Body of pancreas (tissue), 4 donors: Measurements from ENCODE around the gene ATF6. TPM values are rescaled to one million over a fixed set of nuclear protein-coding genes. Genes with fewer than 3 reads are reported as not detected.
A peak's percentile ranks its signal among the peaks of the same experiment; 100 is the strongest.
"Not testable (repeated sequence)": the region's sequence is repeated elsewhere in the genome, so short reads cannot be mapped to it uniquely, and the experiment has no call there.

Experiments used
- ATAC-seq: fragments of 150-250 bp; one replicate; pipeline ENCODE4 v1.9.1; 2016
- DNase-seq, 4 donors: peaks; one replicate each; pipeline ENCODE4 v3.0.0-alpha.2; 2019
- H3K27ac ChIP-seq, 4 donors: fragments of 200-600 bp; sonication (generic); 1 replicate in 3 of 4; 2 replicates in 1 of 4; pipeline versions ENCODE4 v1.5.1 to v1.6.1; 2016 to 2019; ENCODE audit warnings: mild to moderate bottlenecking in 1 of 4, mixed read lengths in 1 of 4, moderate library complexity in 1 of 4
- H3K27me3 ChIP-seq, 2 donors: fragments of 200-600 bp; sonication (generic); one replicate each; pipeline ENCODE4 v1.6.0; 2016; ENCODE audit warnings: mild to moderate bottlenecking in 1 of 2
- H3K36me3 ChIP-seq, 2 donors: fragments of 200-600 bp; sonication (generic); replicated peaks in 1 of 2; 2 replicates each; pipeline ENCODE4 v1.5.1; 2016; ENCODE audit warnings: low read depth in 2 of 2; ENCODE audit not compliant: insufficient read depth in 1 of 2
- H3K4me1 ChIP-seq: fragments of 200-600 bp; sonication (generic); one replicate; pipeline ENCODE4 v1.6.0; 2016
- H3K4me3 ChIP-seq, 2 donors: fragments of 200-600 bp; sonication (generic); 1 replicate in 1 of 2; 2 replicates in 1 of 2; pipeline ENCODE4 v1.5.1; 2016 to 2019
- H3K9me3 ChIP-seq, 3 donors: fragments of 200-600 bp; sonication (generic); 1 replicate in 2 of 3; 2 replicates in 1 of 3; pipeline ENCODE4 v1.5.1; 2016
- POLR2A ChIP-seq, 3 donors: fragments of 450-650 bp; IDR thresholded peaks; one replicate each; pipeline ENCODE4 v1.6.1; 2016; ENCODE audit warnings: antibody characterized with exemption in 3 of 3, mild to moderate bottlenecking in 2 of 3
- WGBS, 2 donors: methylation state at CpG; one replicate each; pipeline ENCODE4 v1.1.5; 2017; 5-methylcytosine and 5-hydroxymethylcytosine counted together
- intact Hi-C: fragments of 100-400 bp; cut with DNase I; formaldehyde crosslinking; loops from one replicate; pipeline ENCODE4 v1.15.1; 2023
- total RNA-seq, 2 donors: library from RNA; depleted of rRNA; stranded (reverse); fragments of >200 nt; gene quantifications; one replicate each; pipeline ENCODE4 v1.1.0, GENCODE V29; 2016
- TF ChIP-seq, protein P1 (sequence below), 7 experiments: fragments of 450-650 bp in 4 of 7; fragments of 200-600 bp in 3 of 7; sonication (generic) in 3 of 7; IDR thresholded peaks; one replicate each; pipeline ENCODE4 v1.5.1; 2016 to 2019; ENCODE audit warnings: antibody characterized with exemption in 7 of 7

ATF6 gene
- total RNA-seq, 2 donors from 2014 or later, result 12.5 to 16.3 TPM

GRCh38 chr1:161720956-161721737 lies 45.0 kb upstream of the ATF6 start, which contains the start of gene FCRLB:
TSS of gene FCRLB (plus strand) at chr1:161721544. CDS start at chr1:161722673, 1,129 bp downstream.
- 18 to 40% methylated on average over 4 of the region's 4 CpGs for WGBS, 2 donors
- no peak for ATAC-seq

DNA sequence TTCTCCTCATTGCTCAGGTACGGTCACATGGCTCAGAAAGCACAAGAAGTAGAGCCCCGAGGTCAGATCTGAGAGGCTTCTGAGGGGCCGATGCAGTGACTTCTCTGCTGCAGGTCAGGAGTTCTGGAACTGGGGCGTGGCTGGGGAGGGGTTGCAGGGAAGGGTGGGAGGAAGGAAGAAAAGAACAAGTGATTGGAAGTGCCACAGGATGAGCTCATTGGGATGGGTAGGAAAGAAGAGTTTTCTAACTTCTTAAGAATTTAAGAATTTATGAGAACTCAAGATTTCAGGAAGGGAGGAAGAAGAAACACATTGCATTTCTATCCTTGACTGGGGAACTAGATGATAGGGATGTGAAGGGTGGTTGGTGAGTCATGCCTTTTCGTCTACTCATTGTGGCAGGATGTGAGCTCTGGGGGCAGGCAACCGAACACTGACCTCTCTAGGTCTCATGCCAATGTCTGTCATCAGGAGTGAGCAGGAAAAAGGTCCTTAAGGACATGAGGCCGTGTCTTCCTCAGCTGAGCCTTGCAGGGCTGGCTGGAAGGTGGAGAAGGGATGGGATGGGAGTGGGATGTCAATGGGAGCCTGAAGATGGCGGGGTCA lies 44.3 kb upstream of the ATF6 start:
- no peak for ATAC-seq
- Histone ChIP-seq H3K27ac (no peak overlapping the region), H3K9me3 (no peaks in the 10 kb centered on the region), H3K27me3 (no peaks in the 10 kb centered on the region), H3K4me3 (no peak overlapping the region), H3K36me3 (no peaks in the 10 kb centered on the region), H3K4me1 (peaks cover 8% of the 10 kb centered on the region)
- peak in 1 of 4 donors; percentile 31 for DNase-seq
- no peak for TF ChIP-seq POLR2A (IDR thresholded peaks at IDR 0.05)
- TF ChIP-seq, protein P1, sequence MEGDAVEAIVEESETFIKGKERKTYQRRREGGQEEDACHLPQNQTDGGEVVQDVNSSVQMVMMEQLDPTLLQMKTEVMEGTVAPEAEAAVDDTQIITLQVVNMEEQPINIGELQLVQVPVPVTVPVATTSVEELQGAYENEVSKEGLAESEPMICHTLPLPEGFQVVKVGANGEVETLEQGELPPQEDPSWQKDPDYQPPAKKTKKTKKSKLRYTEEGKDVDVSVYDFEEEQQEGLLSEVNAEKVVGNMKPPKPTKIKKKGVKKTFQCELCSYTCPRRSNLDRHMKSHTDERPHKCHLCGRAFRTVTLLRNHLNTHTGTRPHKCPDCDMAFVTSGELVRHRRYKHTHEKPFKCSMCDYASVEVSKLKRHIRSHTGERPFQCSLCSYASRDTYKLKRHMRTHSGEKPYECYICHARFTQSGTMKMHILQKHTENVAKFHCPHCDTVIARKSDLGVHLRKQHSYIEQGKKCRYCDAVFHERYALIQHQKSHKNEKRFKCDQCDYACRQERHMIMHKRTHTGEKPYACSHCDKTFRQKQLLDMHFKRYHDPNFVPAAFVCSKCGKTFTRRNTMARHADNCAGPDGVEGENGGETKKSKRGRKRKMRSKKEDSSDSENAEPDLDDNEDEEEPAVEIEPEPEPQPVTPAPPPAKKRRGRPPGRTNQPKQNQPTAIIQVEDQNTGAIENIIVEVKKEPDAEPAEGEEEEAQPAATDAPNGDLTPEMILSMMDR (IDR thresholded peaks at IDR 0.05), result no peak
- 46 to 52% methylated on average over 8 of the region's 8 CpGs for WGBS, 2 donors
- intact Hi-C loops, result no loop called here

More at GRCh38 chr1:161720956-161721737, 45.0 kb upstream of the ATF6 start, which contains the start of gene FCRLB:
- no peak for DNase-seq
- Histone ChIP-seq H3K9me3 (no peaks in the 10 kb centered on the region), H3K27ac (no peak within 1 kb of the TSS), H3K36me3 (no peaks in the 10 kb centered on the region), H3K4me3 (no peak within 1 kb of the TSS), H3K27me3 (no peaks in the 10 kb centered on the region), H3K4me1 (peaks cover 8% of the 10 kb centered on the region)
- TF ChIP-seq POLR2A (IDR thresholded peaks at IDR 0.05), result no peak
- intact Hi-C loops, result no loop called here

GRCh38 chr1:161722406-161722805 lies 43.7 kb upstream of the ATF6 start:
- intact Hi-C loops, result no loop called here
- 79 to 90% methylated on average over 1 of the region's 1 CpG for WGBS, 2 donors
- no peak overlapping the region for H3K27ac ChIP-seq

GRCh38 chr1:161723459-161724141 lies 42.5 kb upstream of the ATF6 start:
- H3K4me1 ChIP-seq, result peaks cover 16% of the 10 kb centered on the region
- H3K36me3 ChIP-seq, result no peaks in the 10 kb centered on the region
- TF ChIP-seq, protein P1 (IDR thresholded peaks at IDR 0.05), result no peak
- no peak for TF ChIP-seq POLR2A (IDR thresholded peaks at IDR 0.05)
- DNase-seq (no peak), ATAC-seq (no peak)
- intact Hi-C loops, result no loop called here
- H3K9me3 ChIP-seq, result no peaks in the 10 kb centered on the region
- H3K4me3 ChIP-seq, result no peak overlapping the region
- H3K27ac ChIP-seq, result no peak overlapping the region
- WGBS, 2 donors, result 73 to 75% methylated on average over 5 to 8 of the region's 8 CpGs
- no peaks in the 10 kb centered on the region for H3K27me3 ChIP-seq

More at GRCh38 chr1:161722406-161722805, 43.7 kb upstream of the ATF6 start:
- no peaks in the 10 kb centered on the region for H3K27me3 ChIP-seq
- ATAC-seq (no peak), DNase-seq (no peak)
- H3K36me3 ChIP-seq, result no peaks in the 10 kb centered on the region
- no peak for TF ChIP-seq POLR2A (IDR thresholded peaks at IDR 0.05)
- TF ChIP-seq, protein P1 (IDR thresholded peaks at IDR 0.05), result no peak
- no peaks in the 10 kb centered on the region for H3K9me3 ChIP-seq
- no peak overlapping the region for H3K4me3 ChIP-seq
- peaks cover 11% of the 10 kb centered on the region for H3K4me1 ChIP-seq

GRCh38 chr1:161725258-161725907 lies 40.7 kb upstream of the ATF6 start:
- DNase-seq, ATAC-seq, H3K36me3 ChIP-seq, H3K27me3 ChIP-seq, intact Hi-C loops, H3K9me3 ChIP-seq, H3K4me3 ChIP-seq: not testable (repeated sequence)
- Histone ChIP-seq H3K27ac (peak overlapping the region in 2 of 4 donors; percentile 80 to 82), H3K4me1 (peaks cover 16% of the 10 kb centered on the region)
- 49 to 63% methylated on average over 17 to 22 of the region's 22 CpGs for WGBS, 2 donors
